ENCODE results near the gene TRMT11.
"Not testable (repeated sequence)": the region's sequence is repeated elsewhere in the genome, so short reads cannot be mapped to it uniquely, and the experiment has no call there.

TRMT11 gene

DNA sequence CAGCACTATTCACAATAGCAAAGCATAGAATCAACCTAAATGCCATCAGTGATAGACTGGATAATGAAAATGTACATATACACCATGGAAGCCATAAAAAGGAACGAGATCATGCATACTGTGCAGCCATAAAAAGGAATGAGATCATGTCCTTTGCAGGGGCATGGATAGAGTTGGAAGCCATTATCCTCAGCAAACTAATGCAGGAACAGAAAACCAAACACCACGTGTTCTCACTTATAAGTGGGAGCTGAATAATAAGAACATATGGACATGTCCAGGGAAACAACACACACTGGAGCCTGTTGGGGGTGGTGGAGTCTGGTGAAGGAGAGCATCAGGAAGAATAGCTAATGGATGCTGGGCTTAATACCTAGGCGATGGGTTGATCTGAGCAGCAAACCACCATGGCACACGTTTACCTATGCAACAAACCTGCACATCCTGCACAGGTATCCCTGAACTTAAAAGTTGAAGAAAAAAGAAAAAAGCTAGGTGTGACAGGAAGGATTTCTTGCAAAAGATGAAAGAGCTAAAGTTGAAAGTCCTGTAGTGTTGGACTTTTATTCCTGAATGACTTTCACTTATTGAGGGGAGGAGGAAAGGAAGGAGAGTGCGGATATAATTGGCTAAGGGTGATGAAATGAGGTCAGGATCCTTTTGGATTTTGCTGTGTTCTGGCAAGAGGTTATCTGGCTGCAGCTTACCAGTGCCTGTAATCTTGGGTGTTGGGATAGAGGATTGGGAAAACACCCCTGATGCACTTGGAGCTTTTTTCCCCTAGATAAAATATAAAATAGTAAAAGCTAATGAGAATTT is 8.5 kb downstream of the TRMT11 start:
- no peak for DNase-seq

DNA sequence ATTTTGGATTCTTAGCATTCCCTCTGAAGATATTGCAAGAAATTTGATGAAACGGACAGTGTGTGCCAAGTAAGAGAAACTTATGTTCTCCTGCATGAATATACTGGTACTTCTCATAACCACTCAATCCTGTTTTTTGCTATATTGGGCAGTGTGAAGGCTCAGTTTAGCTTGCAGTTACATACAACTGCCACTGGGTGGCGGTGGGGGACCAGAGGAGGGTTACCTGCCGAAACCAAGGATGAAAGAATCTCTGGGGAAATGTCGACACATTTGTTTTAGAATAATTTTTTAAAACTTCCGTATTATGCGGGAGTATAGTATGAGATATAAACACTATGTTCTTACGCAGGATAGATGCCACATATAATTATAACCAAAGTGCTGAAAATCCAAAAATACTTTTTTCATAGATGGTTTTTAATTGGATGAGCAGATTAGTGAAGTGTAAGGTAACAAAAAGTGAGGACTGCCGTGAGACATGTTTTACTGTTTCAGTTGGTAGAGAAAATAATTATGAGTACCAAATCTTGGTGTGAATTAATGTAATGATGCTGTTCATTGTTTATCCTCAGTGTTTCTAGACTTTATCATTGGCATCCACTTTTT is 9.7 kb downstream of the TRMT11 start:
- peak; percentile 69 to 77 for DNase-seq

DNA sequence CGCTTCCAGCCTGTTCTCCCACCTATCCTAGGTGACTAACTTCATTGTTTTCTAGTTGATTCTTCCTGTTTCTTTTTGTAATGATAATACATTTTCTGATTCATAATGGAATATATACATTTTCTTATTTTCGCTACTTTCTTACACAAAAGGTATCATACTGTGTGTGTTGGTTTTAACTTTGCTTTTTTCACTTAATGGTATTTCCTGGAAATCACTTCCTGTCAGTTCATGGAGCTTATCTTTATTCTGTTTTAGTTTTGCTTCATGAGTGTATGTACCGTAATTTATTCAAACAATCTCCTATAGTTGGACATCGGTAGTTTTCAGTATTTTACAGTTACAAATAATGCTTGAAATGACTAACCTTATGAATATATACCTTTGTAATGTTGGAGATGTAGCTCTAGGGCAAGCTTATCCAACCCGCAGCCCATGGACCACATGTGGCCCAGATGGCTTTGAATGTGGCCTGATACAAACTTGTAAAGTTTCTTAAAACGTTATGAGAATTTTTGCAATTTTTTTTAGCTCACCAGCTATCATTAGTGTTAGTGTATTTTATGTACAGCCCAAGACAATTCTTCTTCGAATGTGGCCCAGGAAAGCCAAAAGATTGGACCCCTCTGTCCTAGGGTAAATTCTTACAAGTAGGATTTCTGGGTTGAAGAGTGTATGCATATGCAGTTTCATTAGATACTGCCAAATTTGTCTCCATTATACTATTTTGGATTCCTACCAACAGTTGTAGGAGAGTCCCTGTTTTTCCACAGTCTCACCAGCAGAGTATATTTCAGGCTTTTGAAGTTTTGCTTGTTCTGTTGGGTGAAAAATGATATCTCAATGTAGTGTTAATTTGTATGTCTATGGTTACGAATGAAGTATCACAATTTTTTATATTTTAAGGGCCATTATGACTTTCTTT is 16.7 kb downstream of the TRMT11 start:
- DNase-seq, result no peak

DNA sequence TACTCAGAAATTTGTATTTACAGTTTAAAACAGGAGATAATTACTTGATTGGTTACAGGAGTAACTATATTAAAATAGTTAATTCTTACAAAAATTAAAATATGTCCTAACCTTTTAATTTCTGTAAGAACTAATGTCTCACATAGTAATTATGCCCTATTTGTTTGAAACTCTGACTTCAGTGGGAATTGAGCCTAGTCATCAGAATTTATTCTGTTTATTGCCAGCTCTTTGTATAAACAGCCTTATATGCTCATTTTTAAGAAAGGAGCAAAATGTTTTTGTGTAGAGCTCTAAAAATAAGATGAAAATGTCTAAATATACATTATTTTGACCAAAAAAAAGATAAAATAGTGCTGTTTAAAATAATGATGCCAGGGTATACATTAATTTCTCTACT is 21.5 kb downstream of the TRMT11 start:
- DNase-seq, result no peak

DNA sequence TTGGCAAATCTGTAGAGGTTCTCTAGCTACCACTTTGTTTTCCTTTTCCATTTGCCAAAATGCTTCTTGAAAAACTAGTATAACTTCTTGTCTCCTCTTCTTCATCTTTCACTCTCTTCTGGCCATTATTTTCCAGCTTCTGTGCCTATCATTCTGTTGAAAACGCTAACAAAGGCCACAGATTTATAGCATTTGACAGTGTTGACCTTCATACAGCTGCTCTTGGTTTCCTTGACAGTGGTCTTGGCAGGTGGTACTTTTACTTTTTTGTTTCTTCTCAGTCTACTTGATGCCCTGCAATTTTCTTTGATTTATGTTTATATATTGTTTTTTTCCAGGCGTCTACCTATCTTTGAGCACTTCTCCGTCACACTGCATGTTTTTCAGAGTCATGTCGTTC is 23.7 kb downstream of the TRMT11 start:
- no peak for DNase-seq

DNA sequence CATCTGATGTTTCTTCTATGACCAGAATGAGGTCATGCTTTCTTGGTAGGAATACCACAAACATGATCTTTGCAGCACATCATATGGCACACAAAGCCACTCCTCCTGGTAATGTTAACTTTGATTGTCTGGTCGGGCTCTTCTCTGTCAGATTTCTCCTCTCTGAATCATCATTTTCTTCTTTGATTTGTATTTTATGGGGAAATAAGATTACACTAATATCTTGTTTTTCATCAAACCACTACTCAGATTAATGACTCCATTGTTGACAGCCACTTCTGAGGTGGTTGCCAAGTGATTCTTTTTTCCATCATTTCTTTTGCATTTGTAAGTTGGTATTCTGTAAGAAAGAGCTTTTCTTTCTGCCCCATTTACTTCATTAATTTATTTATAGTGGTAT is 29.5 kb downstream of the TRMT11 start:
- no peak for DNase-seq

DNA sequence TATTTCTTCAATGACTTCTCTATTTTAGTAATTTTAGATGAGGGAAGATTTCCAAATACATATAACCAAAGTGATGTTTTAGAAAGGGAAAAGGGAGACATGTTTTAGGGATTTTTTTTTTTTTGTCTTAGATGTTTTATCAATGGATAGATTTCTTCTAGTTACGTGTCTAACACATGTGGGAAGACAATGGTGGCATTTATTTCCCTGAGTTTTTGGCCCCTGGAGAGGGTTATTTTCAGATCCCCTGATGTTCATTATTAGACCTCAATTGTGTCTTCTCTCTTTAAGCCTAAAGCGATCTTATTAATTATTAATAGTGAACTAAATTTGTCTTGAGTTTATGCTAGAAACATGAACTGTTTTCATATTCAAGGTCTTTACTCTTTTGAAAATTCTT is 30.3 kb downstream of the TRMT11 start:
- no peak for DNase-seq

DNA sequence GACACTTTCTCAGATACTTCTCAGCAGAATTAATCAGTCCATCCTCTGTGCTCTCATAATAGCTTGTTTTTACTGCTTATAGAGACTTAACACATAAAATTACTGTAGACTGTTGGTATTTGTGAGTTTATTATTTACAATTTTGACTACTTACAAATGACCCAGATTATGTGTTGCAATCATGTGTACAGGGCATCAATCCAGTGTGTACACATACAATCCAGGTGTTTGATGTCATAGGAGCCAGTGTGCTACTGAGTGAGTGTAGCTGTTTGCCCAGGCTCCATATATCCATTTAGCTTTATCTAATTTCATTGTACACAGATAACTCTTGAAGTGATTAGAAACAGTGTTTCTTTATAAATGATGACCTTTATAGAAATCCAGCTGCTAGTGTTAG is 31.3 kb downstream of the TRMT11 start:
- DNase-seq, result no peak

DNA sequence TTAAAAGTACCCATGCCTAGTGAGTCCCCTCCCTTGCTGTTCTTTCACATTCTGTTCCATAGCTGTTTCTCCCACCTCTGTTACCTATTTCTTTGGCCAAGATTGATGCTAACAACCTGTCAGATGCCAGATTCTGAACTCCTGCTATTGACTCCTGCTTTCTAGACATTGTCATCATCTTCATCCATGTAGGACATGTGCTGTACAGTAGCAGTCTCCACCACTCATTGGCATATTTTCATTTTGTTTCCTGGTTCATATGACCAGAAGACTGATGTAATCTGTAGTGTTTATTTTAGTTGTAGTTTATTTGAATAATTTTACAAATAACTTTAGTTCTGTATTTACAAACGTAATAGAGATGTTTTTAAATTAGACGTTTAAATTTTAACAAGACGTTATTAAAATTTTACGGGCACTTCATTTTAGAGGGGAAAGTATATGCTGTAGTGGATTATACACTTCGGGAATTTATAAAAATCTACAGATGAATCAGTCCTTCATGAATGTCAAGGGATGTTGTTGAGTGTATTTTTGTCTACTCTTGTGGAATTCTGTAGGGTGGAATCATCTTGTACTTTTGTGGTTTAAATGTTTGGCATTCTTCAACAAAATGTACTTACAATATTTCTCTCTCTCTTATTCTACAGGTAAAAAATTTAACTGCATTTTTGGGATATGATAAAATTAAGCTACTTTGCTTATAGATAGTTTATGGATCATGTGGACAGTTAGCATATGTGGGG is 34.1 kb downstream of the TRMT11 start:
- no peak for DNase-seq

DNA sequence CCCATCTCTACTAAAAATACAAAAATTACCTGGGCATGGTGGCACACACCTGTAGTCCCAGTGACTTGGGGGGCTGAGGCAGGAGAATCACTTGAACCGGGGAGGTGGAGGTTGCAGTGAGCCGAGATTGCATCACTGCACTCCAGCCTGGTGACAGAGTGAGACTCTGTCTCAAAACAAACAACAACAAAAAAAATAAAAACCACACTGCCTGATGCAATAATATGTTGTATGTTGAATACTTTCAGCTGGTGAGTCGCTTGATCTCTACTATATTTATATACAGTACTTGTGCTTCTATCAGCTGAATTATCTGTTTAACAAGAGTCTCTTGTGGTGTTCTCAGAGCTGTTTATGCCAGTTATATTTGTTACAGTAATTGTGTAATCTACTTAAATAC is 37.1 kb downstream of the TRMT11 start:
- DNase-seq, result not testable (repeated sequence)

DNA sequence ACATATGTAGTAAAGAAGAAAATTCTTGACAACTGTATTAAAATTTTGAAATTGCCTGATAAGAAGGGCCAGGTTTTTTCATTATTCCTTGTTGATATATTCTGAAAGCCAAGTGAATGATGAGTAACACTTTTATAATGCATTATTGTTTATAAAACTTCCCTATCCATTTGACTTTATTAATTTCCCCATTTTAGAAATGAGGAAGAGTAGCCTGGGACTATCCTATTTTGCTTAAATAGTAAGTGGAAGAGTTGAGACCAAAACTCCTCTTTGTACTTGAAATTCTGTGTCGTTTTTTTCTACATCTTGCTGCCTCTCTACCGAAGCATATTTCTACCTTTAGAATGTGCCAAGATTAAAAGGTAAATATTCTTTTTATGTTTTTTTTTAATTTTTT is 39.7 kb downstream of the TRMT11 start:
- no peak for DNase-seq

DNA sequence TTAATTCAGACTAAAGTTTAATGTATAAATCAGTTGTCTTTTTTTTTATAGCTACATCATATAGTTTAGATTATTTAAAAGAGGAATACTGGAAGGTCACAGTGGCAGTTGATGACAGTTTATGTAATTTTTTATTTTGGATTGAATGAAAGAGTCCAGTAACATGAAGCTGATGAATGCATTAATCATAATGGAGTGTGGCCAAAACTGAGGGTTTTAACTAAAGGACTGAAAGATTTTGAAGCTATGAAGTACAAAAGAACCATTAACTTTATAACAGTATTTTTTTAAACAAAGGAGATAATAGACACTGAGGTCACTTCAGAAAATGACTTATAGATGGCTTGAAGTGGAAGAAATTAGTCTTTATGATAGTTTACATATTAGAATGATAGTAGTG is 41.3 kb downstream of the TRMT11 start:
- no peak for DNase-seq

DNA sequence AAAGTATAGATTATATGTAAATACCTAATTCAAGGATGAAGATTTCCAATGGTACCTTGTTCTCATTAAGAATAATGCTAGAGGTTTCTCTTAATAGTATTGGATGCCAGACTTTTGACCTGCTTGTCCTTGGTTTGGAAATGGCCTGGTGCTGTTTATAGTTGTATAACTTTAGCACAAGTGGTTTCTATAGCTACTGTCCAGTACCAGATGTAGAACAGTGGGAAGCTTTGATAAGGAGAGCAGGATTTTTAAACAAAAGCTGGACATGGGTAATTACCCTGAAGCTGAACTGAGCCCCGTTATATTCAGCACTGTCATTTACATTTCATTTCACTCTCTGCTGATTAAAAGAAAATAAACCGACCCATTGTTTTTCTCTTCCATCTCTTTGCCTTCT is 43.7 kb downstream of the TRMT11 start:
- DNase-seq, result no peak

DNA sequence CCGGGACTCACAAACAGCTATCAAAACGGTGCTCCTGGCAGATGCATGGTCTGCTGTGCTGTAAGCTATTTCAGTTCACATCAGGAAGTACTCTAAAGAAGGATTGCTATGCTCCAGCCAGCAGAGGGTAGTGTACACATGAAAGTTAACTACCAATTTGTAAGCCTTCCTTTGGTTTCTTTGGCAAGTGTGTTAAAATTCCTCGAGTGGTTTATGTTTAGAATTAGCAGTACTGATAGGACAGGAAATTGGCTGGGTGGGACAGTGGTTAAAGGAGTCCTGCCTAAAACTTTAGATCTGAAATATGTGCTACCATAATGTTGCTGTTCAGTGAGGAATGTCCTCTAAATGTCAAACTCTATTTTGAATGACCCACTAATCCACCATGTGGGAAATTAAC is 47.4 kb downstream of the TRMT11 start:
- DNase-seq, result no peak

DNA sequence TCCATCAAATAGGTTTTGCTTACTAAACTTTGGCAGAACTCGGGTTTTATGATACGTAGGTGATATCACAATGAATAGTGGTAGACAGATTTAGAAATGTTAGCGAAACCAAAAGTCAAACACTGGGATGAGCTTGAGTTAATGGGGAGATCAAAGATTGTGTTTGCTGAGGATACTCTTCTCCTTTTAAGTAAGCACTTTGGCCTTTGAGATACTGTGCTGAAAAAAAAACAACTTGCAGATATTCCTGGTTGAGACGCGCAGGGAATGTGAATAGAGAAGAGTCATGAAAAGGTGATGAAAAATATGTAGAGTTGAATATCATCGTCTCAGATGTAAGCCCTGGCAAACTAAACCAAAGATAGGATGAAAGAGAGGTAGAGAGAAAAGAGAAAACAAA is 48.3 kb downstream of the TRMT11 start:
- DNase-seq, result no peak

DNA sequence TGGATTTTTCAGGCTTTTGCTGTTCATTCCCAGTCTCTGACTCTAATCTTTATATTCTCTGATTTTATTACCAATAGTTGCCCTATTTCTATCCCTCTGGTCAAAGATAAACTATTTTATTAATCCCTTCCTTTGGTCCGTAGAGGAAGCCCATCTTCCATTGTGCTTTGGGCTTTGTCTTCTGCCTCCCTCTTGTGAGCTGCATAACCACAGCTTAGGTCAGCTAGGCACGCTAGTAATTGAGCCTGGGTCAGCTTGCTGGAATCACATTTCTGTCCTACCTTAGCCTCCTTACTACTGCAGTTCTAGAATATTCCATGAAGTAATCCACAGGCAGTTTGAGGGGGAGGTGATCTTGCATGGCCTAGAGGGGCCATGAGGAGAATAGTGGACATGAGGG is 49.4 kb downstream of the TRMT11 start:
- DNase-seq, result no peak

DNA sequence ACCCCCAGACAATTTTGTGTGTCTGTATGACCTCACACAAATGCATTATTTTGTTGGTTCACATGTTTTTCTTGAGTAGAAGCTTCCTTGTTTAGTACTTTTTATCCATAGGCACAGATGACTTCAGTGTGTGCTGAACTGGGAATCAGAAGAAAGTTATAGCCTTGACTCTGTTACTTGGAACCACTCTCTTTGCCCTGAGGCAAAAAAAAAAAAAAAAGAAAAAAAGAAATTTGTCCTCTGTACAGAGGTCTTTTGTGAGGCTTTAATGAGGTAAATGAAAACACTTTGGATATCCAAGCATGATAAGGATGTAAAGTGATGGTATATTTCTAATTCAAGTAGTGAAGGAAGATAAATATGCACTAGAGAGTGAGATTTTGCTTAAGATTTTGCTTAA is 51.9 kb downstream of the TRMT11 start:
- DNase-seq, result no peak

DNA sequence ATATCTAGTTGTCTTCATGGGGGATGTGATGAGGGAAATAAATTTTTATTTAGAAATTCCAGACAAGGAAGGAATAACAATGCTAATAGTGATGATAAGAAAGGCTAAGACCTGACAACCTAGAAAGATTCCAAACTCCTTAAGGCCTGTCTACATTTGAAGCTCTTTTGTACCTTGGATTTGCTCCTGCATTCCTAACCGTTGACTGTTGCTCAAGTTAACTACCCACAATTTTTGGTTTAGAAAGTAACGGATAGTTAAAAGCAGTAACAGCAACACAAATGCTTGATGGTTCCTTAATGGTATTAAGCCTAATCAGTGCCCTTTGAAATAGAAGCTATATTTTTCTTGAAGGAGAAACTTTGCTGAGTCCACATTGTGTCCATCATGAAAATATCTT is 52.9 kb downstream of the TRMT11 start:
- DNase-seq, result no peak

DNA sequence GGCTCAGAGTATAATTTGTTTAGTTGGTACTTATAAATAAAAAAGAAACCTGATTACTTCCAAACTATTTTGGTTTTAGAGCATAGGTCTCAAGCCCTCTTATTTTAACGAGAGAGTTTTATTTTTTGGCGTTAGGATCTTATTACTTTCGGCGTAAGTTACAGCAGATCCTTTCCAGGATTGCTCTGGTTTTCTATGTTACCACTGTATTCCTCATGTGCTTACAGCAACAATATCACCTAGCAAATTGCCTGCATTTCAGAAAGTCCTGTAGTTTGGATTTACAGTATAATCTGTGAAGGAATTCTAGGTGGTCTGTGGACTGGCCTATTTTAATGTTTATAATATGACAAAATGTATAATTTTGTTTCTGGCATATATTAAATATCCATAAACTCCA is 54.1 kb downstream of the TRMT11 start:
- DNase-seq, result no peak

DNA sequence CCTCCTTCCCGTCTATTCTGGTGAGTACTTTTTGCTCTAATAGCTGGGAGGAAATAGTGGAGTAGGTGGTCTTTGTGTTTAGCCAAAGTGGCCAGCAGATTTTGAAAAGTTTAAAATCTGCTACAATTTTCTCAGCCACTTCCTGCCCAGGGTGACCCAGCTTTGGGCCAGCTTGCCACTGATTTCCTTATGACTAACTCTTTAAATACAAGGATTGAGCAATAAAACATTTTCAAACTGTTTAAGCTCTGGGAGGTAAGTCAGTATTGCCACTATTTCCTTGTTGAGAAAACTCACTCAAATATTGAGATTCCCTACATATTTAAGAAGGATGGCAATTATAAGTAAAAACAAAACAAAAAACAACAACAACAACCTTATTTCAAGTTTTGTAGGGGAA is 54.5 kb downstream of the TRMT11 start:
- DNase-seq, result no peak

DNA sequence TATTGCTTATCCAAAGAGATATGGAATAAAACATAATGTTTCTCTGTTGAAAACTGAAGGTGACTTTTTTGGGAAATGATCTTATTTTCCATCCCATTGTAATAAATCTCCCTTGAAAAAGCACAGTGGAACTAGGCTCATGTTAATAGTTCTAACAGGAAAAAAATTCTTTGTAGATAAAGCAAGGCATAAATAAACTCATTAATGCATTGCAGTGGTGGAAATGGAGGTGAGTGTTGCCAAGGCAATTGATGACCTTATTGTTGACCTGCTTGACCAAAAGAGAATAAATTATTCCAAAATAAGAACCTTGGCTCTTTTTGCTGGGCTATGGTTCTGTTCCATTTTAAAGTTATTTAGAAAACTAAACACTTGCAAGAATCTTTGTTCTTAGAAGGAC is 55.2 kb downstream of the TRMT11 start:
- no peak for DNase-seq

DNA sequence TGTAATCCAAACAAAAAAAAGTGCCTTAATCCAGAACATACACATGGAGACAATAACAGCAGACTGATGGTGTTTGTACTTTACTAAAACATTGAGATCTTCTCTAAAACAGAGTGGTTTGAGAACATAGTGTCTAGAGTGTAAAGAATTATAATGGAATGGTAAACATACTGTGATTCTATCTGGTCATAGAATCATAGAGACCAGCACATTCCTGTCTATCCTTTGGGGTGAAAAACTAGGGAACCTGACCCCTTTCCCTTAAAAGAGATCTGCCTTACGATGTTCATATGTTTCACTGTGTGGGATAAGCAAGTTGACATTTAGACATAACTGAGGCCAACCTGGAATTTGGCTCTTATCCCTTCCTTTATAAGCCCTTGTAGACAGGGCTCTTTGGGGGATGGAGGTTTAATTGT is 55.7 kb downstream of the TRMT11 start:
- no peak for DNase-seq

DNA sequence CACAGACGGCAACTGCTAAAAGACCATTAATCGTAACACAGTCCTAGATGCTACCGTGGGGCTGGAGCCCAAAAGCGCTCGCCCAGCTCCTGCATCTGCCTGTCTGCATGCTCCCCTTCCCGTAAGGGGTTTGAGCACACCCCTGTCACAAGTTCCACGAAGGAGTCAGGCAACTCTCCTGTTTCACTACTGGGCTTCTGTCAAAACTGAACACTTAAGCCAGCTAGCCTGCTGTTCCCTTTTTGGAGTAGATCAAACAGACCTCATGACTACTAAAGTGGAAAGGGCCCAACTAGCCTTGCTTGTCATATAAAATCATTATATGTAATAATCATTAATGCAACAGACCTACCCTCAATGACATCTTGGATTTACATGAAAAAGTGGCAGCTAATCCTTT is 61.3 kb downstream of the TRMT11 start:
- no peak for DNase-seq
